NCI-H510A (cell line): ENCODE data around the gene PDCL3.

Source experiments
- DNase-seq: peaks from one replicate; lab custom pipeline; 2025; lab: John Stamatoyannopoulos, UW

The PDCL3 gene

GRCh38 chr2:100612388-100613000 is 49.7 kb downstream of the PDCL3 start:
- no peak for DNase-seq

- no peak for DNase-seq
These were observed 50.9 kb downstream of the PDCL3 start for GRCh38 chr2:100613719-100614118.

GRCh38 chr2:100614455-100615000 is 51.7 kb downstream of the PDCL3 start:
- no peak for DNase-seq

DNA sequence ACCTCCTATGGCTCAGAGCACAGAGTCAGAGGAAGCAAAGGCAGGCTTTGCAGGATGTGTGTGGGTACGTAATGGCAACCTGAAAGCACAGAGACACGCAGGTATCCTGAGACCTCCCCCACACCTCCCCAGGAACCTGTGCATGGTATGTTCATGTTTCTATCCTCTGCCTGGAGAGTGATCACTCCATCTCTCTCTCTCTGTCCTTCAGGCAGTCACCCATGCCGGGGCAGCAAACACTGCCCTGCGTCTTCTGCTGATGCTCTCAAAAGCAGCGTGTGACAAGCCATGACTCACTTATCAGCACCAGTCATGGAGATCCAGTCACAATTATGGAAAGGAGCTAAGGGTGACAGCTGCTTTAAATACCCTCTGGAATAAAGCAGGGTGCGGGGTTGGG is 52.7 kb downstream of the PDCL3 start:
- no peak for DNase-seq

GRCh38 chr2:100615886-100616285 is 53.1 kb downstream of the PDCL3 start:
- DNase-seq = no peak

- no peak for DNase-seq
These were observed 54.1 kb downstream of the PDCL3 start for GRCh38 chr2:100616841-100617390.

DNA sequence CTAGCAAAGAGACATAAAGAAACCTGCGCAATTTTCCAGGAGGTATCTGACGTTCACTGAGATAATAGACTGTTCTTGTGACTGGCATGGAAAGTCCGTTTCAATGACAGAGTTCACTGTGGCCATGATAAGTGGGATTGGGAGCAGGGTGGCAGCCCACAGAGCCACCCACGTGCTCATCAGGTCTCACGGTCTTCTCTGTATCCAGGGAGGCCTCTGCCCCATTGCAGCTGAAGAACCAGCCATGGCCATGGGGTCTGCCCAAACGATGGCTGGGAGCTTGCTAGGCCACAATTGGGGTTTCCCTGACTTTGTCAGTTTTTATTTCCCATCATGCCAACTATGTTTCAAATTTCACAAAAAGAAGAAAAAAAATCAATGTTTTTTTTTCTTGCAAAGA is 57.2 kb downstream of the PDCL3 start:
- DNase-seq = no peak

- no peak for DNase-seq
These were observed 57.7 kb downstream of the PDCL3 start for GRCh38 chr2:100620481-100620880.

GRCh38 chr2:100621371-100621951 is 58.7 kb downstream of the PDCL3 start:
- no peak for DNase-seq

GRCh38 chr2:100623033-100623715 is 60.4 kb downstream of the PDCL3 start:
- no peak for DNase-seq

DNA sequence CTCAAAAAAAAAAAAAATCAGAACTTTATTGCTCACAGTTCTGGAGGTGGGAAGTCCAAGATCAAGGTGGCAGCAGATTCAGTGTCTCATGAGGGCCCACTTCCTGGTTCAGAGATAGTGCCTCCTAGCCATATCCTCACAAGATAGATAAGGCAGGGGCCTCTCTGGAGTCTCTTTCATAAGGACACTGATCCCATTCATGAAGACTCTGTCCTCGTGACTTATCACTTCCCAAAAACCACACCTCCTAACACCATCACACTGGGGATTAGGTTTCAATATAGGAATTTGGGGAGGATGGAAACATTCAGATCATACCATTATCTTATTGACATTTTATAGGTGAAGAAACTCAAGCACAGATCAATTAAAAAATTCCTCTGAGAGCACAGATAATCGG is 61.1 kb downstream of the PDCL3 start:
- DNase-seq = no peak

GRCh38 chr2:100624536-100624935 is 61.7 kb downstream of the PDCL3 start:
- DNase-seq = no peak

GRCh38 chr2:100625717-100626116 is 62.9 kb downstream of the PDCL3 start:
- DNase-seq = no peak
